A172 (cell line): ENCODE measurements around the gene CASD1. TPM values are rescaled to one million over a fixed set of nuclear protein-coding genes. Genes with fewer than 3 reads are reported as not detected.
A peak's percentile ranks its signal among the peaks of the same experiment; 100 is the strongest.

Experiments used
- DNase-seq: peaks from one replicate; pipeline ENCODE4 v3.0.0-alpha.2; 2015; ENCODE audit warnings: low spot score
- total RNA-seq: library from RNA; depleted of rRNA; stranded (reverse); fragments of >200 nt; shearing (Covaris generic); gene quantifications from 2 replicates; pipeline ENCODE4 v1.2.3, GENCODE V29; 2014

CASD1 gene
- total RNA-seq, 1 experiment from 2014 or later, result 18.2 TPM

GRCh38 chr7:94512735-94513564 lies 3.3 kb downstream of the CASD1 start:
- DNase-seq, result no peak

DNA sequence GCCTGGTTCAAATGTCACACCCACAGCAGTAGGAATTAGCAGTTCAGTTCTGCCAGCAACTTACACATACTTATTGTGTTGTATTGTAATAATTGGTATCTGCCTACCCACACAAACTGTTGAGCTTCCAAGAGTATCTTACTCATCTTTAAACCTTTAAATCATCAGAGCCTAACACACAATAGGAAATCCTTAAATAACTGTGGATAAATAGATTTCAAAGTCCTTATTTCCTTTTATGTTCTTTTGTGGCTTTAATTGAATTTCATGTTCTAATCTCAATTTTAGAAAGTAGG lies 3.9 kb downstream of the CASD1 start:
- no peak for DNase-seq

DNA sequence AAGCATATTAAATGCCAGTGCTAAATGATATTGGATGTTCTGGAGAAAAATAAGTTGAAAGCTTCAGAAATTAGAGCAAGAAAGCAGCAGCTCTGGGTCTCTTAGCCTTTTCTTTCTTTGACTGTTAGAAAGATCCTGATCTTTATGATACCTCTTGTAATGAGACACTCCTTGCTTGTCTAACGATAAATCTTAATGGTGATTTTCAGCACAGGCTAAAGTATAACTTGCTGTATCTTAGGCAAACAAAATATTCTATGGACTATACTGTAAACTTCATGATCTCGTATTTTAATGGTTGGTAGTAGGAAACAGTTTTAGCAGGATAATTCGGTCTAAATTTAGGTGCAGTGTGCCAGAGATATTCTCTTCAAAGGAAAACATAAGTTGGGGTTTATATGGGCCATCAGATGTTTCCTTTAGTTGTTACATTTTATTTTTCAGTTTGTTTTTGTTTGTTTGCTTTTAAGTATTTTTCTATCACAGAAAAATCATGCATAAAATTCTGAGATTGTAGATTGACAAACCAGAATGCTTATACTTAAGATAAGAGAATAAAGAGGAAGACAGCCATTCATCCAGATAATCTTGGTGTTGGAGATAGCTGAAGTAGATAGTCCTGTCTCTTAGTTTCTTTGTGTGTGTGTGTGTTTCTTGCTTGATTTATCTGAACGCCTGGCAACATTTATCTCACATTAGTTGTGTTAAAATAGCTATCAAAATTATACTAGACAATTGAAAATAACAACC lies 4.7 kb downstream of the CASD1 start:
- DNase-seq, result no peak

DNA sequence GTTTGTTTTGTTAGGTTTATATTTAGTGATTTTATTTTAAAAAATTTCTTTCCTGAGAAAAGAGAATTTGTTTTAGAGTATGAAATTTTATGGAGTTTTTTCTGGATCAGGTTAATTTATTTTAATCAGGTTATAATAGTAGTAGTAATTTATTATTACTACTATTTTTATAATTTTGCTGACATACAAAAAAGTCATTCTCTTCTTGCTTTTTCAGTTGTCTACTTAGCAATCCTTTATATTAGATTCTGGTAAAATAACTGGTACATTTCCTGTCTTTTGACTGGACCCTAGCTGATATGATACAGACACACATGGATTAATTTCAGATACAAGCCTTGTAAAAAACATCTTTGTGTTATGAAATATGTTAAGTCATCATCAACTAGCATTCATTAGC lies 5.3 kb downstream of the CASD1 start:
- DNase-seq, result no peak

DNA sequence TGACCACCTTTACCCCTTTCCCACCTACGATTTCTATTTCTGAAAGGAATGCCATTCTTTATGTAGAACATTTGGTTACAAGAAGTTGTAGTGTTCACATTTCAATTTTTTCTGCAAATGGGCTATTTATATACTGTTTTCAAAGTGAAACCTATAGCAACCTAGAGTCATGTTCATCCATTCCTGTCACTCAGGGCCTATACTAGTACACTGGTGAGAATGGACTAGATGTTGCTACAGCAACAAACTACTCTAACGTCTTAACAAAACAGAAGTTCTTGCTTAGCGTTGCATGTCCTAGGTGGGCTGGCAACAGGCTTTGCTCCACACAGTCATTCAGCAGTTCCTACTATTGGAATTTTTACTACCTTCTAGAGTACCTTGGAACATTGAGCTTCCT lies 16.3 kb downstream of the CASD1 start:
- DNase-seq, result no peak

DNA sequence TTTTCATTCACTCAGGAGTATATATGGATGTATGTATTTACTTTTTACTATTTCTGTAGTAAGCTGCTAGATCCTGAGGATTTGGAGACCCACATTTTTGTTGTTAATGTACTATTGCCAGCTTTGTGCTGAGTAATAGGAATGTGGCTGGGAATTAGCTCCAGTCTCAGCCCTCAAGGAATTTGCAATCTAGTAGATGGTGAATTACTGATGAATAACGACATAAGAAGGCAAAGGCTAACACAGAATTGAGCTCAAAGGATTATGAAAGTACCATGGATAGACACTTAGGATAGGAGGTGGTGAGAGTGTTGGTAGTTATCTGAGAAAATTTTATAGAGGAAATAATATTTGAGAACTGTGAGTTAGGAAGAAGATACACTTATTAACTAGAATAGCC lies 19.9 kb downstream of the CASD1 start:
- DNase-seq, result no peak

DNA sequence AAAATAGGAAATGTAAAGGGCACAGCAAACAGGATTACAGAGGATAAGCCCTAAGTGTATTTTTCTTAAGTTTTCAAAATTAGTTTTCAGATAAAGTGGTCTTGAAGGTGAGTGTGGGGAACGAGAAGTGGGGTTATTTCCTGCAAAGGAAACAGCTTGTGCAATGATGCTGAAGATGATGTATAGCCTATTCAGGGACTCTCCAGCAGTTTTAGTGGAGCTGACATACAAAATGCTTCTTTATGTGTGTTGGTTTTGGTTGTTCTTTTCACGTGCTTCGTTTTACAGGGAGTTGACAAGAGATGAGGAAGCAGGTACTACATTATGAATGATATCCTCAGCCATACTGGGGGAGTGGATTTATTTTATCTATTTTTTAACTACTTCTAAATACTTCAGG lies 20.5 kb downstream of the CASD1 start:
- no peak for DNase-seq

- no peak for DNase-seq
Observed at GRCh38 chr7:94532676-94533075, 23.1 kb downstream of the CASD1 start.

DNA sequence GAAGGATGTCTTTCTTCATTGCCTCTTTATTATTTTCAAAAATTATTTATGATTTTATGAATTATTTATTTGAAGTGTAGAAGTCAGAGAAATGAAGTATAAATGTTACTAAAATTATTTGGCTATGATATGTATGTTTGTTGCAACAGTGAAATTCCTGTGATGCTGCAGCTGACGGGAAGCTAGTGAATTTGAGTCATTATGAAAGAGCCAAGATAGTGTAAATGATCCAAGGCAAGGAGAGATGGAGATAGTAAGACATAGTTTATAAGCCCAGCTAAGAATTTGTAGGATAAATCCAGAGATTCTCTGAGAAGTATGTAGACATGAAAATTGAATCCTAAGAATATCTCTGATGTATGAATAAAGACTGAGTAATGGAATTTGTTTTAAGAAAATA lies 30.8 kb downstream of the CASD1 start:
- no peak for DNase-seq

DNA sequence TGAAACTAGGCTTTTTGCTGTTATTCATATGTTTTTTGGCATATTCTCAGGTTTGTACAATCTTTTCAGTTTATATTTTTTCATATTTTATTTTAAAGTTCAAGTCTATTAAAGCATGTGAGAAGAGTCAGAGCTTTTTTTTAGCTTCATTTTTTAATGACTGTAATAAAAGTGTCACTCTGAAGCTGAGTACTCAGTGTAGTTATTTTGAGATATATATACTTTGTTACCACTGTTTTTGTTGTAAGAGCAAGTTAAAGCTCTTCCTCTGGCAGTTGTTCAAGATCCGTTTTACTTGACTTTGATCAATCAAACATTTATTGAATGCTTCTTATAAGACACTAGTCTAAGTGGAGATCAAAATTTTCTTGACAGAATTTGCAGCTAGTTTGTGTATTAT lies 37.5 kb downstream of the CASD1 start:
- DNase-seq, result no peak

DNA sequence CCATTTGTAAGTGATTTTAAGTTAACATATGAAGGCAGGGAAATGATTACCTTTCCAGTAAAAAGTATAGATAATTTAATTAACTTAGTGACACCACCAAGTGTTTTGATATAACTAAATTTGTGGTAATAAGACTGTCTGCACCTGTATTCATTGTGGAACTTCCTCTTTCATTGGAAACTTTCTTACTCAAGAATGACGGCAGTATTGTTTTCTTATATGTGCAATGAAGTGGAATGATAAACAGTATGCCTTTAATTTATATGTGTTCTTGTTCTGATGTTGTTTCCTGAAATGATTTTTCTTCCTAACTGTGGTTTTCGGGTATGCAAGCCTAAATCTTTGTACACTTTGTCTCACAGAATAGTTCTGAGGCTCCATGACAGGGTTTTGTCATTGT lies 46.4 kb downstream of the CASD1 start:
- DNase-seq, result no peak

DNA sequence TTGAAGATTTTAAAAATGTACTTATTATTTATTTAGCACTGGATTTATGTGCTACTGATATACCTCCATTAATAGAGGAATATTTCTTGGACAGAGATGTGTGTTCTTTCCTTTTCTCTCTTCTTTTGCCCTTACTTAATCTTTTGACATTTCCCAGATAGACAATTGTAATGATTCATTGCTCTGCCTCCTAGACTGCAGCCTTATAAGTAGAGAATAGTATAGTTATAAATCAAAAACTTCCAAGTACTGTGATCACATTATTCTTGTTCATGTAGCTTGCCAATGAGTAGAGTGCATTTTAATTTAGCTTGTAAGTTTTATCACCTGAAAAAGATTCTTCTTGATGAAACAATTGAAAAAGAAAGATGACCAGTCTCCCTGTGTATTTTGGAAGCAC lies 47.6 kb downstream of the CASD1 start:
- no peak for DNase-seq

DNA sequence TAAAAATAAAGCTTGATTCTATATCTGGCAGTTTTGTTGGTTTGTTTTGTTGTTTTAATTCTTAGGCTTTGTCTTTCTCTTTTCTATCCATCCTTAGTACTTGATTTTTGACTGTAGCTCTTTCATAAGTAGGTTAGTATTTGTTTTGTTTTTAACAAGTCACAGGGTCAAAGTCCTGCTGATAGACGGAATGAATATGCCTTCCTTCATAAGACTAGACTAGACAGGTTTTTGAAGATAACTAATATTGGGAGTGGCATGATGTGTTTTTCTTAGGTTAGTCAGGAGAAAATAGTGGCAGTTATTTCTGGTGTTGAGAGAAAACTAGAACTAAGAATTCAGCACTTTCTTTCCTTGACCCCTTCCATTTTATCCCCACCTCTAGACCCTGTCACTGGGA lies 50.4 kb downstream of the CASD1 start:
- no peak for DNase-seq

DNA sequence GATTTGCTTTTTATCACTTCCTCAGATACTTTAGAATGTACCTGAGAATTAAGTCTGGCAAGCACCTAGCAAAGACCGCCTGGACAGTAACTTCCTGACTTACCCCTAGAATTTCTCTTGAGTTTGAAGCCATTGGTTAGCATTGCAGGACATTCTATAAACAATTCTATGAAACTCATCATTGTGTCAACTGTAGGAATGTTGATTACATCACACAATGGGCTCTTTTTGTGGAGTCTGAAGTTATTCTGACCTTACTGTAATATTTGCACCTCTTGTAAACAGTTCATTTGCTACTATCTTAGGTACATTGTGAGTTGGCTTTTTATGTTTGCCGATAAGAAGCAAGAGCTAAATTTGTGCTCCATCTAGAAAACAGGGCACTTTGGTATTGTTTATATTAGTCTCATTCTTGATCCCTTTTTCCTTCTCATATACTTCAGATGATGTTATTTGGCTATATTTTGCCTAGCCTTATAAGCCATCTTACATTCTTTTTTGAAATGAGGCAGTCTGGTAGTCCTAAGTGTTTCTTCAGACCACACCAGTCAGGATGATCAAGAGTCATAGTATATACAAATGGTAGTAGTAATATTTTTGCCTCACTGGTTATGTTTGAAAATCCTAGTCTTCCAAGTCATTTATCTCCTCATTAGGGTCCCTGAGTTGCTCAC lies 52.4 kb downstream of the CASD1 start:
- DNase-seq, result peak; percentile 74

DNA sequence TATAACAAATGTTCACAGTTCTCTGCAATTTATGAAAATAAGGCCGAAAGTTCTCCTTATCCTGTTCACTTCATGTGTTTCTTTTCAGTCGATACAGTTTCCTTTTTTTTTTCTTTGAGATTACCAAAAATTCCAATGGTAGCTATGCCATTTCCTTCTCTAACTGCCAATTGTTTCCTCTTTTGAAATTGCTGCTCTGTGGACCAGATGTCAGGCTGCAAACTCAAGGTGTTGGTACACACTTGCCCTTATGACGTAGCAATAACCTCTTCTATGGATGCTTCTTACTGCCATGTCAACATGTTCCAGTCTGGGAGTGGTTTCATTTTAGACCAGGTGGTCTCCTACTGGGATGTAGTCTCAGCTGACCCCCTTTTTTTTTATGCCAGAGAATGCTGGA lies 52.9 kb downstream of the CASD1 start:
- DNase-seq, result peak; percentile 4

DNA sequence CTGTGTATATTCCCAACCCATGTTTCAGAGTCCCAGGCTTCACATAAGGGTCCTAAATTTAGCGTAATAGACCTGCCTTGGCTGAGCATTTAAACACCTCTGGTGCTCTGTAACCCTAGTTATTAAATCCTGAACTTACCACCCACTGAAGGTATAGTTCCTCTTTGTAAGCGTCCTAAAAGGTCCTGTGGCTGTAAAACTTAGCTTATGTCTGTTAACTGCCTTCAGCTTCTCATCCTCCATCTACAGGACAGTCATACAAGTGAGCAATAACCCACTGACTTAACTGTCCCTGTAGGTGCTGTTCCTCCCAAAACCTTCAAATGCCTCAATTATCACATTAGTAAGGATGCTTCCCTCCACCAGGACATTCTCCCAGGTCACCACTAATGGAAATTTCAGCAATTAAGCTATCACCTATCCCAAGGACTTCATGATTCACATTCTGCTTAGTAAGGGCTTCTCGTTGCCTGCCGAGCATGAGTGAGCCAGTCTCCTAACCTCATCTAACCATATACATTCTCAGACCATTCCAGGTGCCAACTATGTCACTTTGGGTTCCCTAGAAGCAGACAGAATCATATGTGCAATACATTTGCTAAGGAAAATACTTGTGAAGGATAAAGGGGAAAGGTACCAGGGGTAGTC lies 55.8 kb downstream of the CASD1 start:
- no peak for DNase-seq

GRCh38 chr7:94567396-94567795 lies 57.8 kb downstream of the CASD1 start:
- no peak for DNase-seq

DNA sequence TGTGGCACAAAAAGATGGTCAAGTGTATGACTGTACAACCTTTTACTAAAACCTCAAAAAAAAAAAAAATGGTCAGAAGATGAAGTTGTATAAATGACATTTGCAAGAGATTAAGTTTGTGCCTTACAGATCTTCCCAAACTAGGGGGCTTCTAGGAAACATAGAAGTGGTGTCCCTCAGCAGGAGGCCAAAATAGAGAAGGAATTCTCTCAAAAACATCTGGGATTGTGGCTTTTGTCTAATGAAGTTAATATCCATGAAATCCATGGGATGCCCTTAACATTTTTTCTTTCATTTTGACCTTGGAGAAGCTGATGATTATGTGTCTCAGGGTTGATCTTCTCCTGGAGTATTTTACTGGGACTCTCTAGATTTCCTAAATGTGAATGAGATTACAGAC lies 62.2 kb downstream of the CASD1 start:
- no peak for DNase-seq

DNA sequence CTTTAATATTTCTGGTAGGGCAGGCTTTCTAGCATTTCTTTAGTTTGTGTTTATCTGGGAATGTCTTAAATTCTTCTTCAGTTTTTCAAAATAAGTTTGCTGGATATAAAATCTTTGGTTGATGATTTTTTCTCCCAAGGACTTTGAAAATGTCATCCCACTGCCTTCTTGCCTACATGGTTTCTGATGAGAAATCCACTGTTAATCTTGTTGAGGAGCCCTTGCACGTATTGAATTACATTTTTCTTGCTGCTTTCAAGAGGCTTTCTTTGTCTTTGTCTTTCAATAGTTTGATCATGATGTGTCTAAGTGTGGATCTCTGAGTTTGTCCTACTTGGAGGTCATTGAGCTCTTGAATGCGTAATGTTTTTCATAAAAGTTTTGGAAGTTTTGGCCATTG lies 66.0 kb downstream of the CASD1 start:
- DNase-seq, result no peak

DNA sequence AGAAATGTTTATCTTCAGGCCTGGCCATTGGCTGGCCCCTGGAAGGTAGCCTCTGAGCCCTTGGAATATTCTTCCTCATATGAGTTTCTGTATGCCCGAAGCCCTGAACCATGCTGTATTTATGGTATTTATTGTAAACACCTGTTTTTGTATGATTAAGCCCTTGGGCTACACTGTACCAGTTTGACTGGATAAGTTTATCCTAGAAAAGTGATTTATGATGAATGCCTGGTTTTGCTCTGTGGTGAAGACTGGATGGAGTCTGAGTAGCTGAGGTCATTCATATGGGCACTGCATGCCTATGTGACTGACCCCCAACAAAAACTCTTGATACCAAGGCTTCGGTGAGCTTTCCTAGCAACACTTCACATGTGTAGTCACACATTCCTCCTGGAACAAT lies 66.7 kb downstream of the CASD1 start:
- DNase-seq, result no peak

DNA sequence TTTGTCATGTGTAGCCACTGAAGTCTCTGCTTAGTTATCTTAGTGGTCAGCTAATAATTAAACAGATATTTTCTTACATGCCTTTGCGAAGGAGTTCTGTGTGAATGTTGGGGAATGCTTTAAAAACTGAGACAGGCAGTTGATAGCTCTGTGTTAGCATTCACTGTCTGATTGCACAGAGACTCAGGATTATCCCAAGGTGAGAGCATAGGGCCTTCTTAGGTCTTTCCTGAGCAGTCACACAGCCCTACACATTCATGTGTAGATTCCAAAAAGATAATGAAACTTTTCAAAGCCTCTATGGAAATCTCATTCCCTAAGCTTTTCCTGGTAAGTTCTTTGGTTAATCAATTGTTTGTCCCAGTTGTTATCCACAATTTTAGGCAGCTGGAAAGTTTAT lies 67.7 kb downstream of the CASD1 start:
- no peak for DNase-seq

DNA sequence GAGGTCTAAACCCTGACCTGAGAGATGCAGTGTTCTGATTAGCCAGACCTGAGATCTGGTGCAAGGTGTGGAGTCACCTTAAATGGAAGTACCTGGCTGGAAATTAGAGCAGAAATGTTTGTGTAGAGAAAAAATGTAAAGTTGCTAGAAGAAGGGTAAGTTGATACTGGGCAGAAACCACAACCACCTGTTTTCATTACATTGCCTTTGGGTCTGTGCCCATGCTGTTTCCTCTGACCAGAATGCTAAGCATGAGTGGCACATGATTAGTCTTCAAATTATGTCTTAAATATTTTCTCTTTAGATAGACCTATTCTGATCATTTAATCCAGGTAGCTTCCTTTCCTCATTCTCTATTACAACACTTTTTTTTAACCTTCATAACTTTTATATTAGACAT lies 69.0 kb downstream of the CASD1 start:
- DNase-seq, result peak; percentile 11

- no peak for DNase-seq
Observed at GRCh38 chr7:94579470-94579869, 69.9 kb downstream of the CASD1 start.
